HG02970 (cell line): ENCODE results near the gene CABP4.
"Not testable (repeated sequence)": the region's sequence is repeated elsewhere in the genome, so short reads cannot be mapped to it uniquely, and the experiment has no call there.

Experiments
- ATAC-seq: cut with Tn5 transposase; IDR thresholded peaks from one replicate; pipeline ENCODE4 v1.9.1; 2021; ENCODE audit warnings: mild to moderate bottlenecking, moderate library complexity, moderate number of reproducible peaks; ENCODE audit not compliant: unreplicated experiment, low FRiP score

CABP4 gene

GRCh38 chr11:67450796-67451657 is 4.1 kb upstream of the CABP4 start:
- ATAC-seq = no peak

- ATAC-seq = no peak
These were observed 3.5 kb upstream of the CABP4 start for GRCh38 chr11:67451658-67451976.

GRCh38 chr11:67452141-67452952 is 2.8 kb upstream of the CABP4 start, which contains the start of gene GPR152:
TSS of gene GPR152 (minus strand) at chr11:67452729. CDS start at chr11:67452724, 5 bp downstream.
- no peak for ATAC-seq

- no peak for ATAC-seq
These were observed 1.1 kb upstream of the CABP4 start for GRCh38 chr11:67453816-67454732.

- no peak for ATAC-seq
These were observed 1.0 kb downstream of the CABP4 start for GRCh38 chr11:67456068-67456705.

GRCh38 chr11:67457453-67457852 is 2.3 kb downstream of the CABP4 start:
- no peak for ATAC-seq

- ATAC-seq = no peak
These were observed 3.1 kb downstream of the CABP4 start for GRCh38 chr11:67458266-67458665.

- no peak for ATAC-seq
These were observed 8.0 kb downstream of the CABP4 start for GRCh38 chr11:67463186-67463585.

GRCh38 chr11:67463680-67464410 is 8.7 kb downstream of the CABP4 start:
- ATAC-seq = no peak

- peak; percentile 54 for ATAC-seq
These were observed 9.4 kb downstream of the CABP4 start for GRCh38 chr11:67464411-67465188.

GRCh38 chr11:67465189-67465510 is 10.0 kb downstream of the CABP4 start:
- ATAC-seq = no peak

- not testable (repeated sequence) for ATAC-seq
These were observed 10.4 kb downstream of the CABP4 start for GRCh38 chr11:67465530-67465929.

- no peak for ATAC-seq
These were observed 11.2 kb downstream of the CABP4 start for GRCh38 chr11:67466367-67466766.

GRCh38 chr11:67466962-67467771 is 12.0 kb downstream of the CABP4 start:
- no peak for ATAC-seq

GRCh38 chr11:67468056-67468455 is 12.9 kb downstream of the CABP4 start:
- ATAC-seq = no peak

- no peak for ATAC-seq
These were observed 13.3 kb downstream of the CABP4 start for GRCh38 chr11:67468456-67468758.

GRCh38 chr11:67468759-67469507 is 13.8 kb downstream of the CABP4 start, which contains the start of gene TMEM134:
TSS of gene TMEM134 (minus strand) at chr11:67469251. CDS start at chr11:67469192, 59 bp downstream.
- ATAC-seq = peak; percentile 74

- no peak for ATAC-seq
These were observed 14.3 kb downstream of the CABP4 start for GRCh38 chr11:67469508-67469811.
